Epidermal melanocyte (primary cell): Measurements from ENCODE around the gene STIL.

ENCODE experiments used
- DNase-seq: peaks from one replicate; pipeline ENCODE4 v3.0.0; 2011; ENCODE audit warnings: low spot score; ENCODE audit not compliant: insufficient read length

The STIL gene

DNA sequence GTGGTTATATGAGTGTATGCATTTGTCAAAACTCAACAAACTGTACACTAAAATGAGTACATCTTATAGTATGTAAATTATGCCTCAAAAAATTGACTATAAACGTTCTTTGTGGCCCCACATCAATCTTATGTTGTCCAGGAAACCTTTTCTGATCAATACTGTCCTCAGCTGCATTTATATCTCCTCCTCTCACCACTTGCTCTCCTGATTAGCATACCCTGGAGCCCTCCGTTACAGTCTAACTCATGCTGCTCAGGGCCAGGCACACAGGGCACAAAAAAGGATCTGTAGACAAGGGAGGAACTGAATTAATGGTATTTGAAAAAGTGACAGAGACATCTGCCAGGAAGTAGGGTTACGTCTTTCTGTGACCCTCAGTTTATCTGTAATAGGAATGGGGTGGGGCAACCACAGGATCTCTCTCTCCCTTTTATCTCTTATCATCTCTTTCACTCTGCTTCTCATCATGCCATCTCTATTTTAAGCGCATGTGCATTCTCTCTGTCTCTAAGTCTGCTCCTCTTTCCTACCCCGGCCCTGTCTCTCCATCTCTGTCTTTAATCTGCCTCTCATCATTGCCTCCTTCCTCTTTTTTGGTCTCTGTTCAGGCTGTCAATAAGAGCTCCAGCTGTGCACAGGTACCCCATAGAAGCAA lies 74.9 kb downstream of the STIL start:
- DNase-seq = no peak

DNA sequence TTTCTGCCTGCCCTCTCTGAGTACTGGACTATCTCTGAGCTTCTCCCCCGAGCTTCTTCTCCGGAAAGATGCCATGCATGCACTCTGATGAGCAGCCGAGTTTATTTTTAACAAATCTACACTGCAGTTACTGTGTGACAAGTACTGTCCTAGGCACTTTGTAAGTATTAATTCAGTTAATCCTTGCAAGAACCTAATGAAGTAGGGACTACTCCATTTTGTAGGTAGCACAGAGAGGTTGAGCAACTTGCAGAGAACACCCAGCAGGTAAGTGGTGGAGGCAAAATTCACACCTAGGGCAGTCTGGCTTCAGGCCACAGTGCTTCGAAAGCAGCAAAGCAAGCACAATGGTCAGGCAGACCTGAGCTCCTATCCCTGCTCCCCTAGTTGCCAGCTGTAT lies 78.1 kb downstream of the STIL start:
- no peak for DNase-seq

DNA sequence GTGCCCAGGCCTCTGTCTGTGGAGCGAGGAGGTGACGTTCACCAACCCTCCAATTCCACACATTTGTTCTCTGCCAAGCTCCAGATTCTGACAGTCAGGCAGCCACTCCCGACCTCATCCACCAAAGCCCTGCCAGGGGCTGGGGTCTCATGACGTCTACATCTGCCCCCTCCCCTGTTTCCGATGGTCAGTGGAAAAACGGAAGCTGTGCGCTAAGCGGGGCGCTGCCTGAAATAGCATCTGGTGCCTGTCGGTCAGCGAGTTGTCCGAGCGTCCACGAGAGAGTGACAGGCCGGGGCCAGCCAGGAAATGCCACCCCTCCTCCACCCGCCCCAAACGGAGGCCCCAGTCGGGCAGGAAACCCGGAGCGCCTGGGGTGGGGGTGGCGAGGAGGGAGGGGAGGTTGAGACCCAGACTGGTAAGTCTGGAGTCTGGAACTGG lies 78.7 kb downstream of the STIL start:
- DNase-seq = no peak

DNA sequence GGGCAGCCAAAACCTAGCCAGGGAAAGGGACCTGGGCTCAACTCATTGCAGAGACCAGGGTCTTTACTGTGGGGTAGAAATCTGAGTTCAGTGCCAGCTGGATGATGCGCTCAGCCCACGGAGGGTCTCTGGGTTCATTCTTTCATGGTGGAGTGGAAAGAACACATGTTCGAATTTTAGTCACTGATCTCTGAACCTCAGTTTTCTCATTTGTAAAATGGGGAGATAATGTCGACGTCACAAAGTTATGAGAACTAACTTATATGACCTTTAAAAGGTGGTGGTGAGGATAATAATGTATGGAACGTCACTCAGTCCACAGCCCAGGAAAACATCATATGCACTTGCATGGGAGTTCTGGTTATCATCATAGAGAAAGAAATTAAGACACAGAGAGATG lies 80.8 kb downstream of the STIL start:
- DNase-seq = no peak

DNA sequence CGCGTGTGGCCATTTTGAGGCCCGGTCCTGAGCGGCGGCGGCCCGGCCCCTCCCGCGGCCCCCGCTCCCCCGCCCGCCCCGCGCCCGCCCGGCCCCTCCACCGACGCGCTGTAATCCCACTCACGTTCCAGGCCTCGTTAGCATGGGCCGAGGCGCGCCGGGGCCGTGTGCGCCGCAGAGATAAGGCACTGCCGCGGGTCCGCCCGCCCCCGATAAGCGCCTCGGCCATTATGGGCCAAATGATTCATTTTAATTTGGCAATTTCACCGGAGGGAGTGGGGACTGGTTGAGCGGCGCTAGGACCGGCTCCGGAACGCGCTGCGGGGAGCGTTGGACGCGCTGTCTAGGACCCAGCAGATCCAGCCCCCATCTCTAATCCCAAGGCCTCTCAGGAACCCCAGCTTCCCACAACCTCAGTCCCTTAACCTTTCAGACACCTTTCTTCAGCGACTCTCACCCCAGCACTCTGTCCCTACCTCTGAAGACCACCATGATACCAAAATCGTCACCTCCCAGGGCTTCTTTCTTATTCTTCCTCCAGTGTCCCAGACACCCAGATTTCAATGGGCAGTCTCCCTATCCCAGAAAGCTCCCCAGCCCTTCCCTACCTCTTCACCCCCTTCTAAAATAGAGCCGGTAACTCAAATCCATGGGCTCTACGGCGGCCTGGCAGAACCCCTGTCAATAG lies 81.6 kb downstream of the STIL start, which contains the start of gene TAL1:
Gene TAL1, minus strand, starts transcription at position 39 of the 688 bp plus-strand sequence. CDS start 6,337 bp downstream, outside the sequence.
- DNase-seq = no peak

DNA sequence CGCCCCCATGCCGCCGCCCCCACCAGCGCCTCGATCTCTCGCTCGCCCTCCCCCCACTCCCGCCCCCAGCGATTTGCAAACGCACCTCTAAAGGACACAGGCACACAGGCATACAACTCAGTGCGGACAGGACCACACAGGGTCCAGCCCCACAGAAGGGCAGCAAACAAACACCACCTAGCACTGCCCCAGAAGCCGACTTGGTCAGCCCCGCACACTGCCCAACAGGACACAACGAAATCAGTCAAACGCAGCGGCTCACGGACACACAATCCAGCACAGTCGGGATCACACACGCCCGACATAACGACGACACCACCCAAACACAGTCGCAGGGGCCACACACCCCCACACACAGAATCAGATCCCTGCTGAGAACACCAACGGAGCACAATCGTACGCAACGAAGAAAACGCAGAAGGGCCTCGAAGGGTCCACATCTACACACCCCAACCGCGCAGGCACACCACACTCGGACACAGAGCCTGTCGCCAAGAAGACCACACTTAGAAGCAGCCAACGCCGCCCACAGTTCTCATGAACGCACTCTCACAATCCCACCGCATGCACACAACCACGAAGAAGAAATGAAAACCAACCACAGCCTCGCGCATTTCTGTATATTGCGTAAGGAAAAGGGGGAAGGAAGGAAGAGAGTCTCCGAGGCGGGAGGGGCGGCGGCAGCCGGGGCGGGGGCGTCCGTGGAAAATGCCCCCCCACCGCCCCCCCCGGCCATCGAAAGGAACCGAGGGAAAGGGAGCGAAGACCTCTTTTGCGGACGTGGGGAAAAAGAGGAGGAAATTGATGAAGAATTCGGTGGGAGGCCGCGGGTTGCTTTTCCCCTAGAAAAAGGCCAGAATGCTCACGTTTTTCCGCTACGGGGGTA lies 82.4 kb downstream of the STIL start:
- DNase-seq = no peak

DNA sequence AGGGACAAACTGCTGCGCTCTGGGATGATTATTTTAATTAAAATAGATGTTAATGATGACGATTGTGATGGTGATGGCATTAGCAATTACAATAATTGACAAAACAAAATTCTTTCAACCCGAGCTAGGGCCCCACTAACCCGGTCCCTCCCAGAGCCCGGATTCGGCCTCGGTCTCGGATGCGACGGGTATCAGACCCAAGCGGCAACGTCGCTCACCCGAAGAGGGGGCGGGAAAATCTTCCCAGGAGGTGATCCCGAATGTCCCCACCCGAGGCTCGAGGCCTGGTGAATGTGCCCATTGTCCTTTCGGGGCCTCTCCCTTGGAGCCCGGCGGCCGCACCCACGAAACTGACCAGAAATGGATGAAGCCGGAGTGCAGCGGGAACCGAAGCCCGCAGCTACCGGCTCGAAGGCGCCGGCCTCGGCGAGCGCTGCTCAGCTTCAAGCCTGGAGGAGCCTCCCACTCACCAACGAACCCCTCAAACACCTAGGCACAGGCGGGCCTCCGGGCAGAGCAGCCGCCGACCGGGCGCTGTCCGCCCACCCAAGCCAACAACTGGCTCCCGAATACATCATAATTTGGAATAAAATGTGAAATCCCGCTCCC lies 83.2 kb downstream of the STIL start:
- DNase-seq = no peak

DNA sequence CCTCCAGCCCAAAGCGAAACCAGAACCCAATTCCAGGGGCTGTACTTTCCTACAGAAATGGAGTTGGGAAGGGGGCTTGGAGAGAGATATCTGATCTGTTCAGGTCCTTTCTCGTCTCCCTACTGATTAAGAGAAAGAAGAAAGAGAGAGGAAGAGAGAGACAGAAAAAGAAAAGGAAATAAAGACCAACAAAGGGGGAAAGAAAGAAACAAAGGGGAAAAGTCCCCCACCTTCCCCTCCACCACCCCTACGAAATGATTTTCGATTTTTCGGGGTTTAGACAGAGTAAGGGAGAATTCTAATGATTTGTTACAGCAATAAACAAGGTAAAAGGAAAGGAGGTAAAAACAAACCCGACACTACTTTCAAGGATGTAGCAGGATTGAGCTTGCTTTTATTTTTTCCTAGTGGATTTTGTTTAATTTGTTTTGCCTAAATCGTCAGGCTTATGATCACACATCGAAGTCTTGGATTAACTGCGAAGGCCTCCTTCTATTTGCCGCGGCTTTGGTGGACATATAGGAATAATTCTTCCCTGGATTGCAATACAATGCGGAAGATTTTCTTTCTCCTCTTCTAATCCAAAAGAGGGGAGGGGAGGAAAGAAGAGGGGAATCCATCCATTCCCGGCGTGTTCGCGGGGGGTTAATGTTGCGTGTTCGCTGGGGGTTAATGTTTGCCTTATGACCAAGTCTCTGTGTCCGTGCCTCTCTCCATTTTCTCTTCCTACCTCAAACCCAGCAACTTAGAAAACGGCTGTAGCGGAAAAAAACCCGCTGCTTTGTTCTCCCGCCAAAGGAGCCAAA lies 83.9 kb downstream of the STIL start:
- no peak for DNase-seq

DNA sequence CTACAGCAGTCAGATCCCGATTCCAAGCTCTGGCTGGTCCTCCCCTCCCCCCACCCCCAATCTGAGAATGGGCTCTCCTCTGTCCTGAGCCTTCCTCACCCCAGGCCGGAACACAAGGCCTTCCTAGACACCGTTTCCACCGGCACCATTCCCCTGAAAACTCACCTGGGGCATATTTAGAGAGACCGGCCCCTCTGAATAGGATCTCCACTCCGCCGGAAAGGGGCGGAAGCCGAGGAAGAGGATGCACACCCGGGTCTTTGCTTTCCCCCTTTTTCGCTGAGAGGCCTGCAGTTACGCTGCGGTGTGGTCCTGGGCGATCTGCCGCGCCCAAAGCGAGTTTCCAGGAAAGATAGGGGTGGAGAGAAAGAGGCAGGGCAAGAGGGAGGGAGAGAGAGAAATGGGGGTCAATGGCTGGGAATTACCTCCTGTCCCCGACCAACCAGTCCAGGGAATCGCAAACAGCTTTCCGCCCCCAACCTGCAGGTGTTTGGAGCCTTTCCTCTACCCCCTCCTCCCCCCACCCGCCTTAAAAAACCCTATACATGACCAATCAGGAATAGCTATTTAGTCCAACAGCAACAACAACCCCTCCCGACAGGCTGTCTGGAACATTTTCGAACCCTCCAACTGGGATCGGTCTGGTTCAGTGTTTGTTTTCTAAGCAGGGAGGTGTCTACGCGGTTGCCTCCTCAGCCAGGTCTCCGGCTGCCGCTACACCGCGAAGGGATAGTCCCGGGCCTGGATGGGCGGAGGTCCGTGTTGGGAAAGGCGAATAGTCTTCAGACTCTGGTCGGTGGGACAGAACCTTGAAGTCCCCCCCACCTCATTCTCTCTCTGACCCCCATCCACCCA lies 84.7 kb downstream of the STIL start:
- no peak for DNase-seq

DNA sequence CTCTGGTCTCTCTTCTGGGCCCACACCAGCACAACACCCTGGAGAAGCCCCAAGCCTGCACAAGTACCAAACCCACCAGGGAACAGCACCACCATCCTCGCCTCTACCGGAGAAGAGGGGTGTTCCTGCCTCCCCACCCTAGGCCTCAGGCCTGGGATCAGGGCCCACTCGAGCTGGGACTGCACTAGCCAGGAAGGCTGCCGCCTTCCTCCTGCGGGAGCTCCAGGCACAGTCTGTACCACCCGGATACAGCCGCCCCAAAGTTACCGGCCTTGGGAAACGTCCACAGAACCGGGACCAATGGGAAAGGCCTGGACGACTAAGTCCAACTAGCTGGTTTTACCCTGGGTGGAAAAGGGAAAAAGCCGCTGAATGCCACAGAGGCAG lies 85.3 kb downstream of the STIL start:
- DNase-seq = no peak

DNA sequence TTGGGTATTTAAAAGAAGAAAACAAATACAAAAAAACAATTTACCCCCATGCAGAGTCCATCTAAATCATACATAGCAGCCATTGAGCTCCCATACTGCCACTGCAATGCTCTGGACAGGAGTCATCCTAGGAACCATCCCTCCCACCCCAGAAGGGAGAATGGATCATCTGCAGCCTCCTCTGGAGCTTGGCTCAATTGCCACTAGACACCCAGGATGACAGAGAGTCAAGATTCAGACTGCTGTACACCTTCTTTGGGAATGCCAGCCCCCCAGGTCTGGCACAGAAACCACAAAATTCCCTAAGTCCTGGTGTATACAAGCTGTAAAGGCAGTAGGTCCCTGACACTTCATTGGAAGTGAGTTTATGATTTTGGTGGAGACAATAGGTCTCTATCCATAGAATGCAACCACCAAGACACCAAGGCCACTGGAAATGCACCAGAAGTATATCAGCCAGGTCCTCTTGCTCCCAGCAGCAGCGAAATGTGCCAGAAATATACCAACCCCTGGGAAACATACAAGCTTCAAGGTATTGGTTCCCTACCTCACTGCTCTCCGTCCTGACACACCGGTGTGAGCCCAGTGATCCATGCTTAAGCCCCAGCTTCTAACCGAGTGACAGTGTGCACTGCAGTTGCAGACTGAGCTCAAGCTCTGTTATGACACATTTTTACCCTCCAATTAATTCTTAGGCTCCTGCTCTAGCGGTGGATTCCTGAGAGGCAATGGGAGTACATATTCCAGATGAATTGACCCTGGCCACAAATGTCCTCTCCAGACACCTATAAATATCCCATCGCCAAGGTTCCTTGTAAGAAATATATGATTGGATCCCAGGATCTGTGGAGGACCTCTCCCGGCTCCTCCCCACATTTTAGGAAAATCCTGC lies 86.4 kb downstream of the STIL start:
- no peak for DNase-seq

DNA sequence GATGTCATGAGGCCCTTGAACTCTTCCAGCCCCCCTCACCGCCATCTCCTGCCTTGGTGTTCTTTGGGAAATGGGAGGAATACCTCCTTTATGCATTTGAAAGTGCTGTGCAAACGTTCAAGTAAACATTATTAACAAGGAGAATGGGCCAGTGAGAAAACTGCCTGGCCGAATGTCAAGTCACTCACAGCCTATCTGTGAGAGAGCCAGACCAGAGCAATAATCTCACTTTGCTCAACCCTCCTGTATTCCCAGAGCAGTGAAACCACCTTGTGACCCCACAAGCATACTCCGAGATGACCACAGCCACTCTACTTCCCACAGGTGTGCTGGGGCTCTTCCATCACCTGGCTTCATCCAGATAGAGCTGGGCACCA lies 87.1 kb downstream of the STIL start:
- no peak for DNase-seq

DNA sequence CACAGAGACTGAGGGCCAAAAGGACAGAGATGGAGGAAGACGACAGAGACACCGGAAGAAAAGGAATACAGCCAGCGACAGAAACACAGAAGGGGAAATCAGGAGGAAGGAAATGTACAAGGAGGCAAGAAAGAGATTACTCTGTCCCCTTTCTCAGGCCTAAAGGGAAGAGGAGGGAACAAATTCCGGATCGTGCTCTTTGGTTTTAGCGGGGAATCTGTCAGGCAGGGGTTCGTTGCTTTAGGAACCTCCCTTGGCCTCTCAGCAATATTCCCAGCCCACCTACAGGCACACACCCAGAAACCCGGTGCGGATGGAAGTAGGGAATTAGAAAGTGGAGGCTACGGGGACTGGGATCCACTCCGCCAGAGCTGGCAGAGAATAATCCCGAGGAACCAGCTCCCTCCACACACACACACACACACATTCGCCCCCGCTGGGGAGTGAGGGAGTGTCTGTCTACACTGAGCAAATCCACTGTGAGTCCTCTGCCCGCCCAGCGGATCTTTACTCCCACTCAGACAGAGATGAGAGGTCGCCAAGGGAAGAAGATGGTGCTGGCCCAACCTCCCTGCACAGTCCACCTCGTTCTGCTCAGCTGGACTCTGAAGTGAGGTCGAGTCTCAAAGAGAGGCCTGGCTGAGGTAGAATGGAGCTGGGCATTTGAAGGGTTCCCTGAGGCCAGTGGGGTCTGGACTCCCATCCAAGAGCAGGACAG lies 87.7 kb downstream of the STIL start:
- no peak for DNase-seq

DNA sequence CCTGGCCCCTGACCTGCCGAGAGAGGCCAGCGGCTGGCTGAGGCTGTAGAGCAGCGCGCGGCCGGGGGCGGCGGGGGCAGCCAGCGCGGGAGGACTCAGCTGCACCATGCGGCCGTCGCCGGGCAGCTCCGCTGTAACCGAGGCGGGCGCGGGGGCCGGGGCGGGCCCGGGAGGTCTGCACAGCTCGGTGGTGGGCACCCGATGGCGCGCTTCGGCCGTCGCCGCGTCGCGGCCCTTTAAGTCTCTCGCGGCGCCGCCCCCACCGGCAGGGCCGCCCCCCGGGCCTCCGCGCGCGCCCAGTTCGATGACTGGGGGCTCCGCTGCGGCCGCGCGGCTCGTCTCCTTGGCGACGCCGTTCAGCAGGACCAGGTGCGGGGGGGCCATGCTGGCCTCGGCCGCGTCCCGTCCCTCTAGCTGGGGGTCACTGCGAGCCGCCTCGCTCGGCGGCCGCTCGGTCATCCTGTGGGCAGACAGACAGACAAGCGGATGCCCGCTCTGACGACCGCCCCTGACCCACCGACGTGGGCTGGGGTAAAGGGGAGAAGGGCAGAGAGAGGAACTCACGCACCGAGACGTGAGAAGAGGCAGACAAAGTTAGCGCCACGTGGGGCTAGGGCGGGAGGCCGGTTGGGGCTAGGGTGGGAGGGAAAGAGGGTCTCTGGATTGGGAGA lies 88.4 kb downstream of the STIL start:
- no peak for DNase-seq

DNA sequence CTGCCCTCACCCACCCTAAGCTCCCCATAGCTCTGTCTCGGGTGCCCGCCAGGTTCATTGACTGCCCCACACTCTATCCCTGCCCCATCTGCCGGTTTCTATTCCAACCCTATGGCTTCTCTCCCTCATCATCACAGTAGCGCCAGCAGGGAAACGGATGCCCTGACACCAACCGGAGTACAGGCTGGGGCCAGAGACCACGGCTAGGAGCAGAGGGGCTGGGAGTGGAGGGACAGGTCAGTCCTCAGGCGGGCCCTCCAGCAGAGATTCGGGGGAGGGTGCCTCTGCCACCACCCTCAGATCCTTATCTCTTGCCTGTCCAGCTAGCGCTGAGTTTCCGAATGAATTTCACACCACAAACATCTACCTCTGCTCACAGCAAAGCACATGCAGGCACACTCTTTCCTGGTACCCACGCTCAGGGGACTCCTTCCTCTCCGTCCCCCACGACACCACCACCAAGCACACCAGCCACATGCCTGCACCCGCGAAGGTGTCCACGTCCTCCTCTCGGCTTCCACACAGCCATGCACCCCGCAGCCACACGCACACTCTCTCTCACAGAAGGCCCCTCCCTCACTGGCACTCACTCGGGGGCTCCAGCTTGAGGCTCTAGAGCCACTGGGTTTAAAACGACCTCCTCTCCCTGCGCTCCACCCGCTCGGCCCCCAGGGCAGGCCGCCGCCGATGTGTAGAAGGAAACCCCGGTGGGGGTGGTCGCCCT lies 89.1 kb downstream of the STIL start:
- no peak for DNase-seq

DNA sequence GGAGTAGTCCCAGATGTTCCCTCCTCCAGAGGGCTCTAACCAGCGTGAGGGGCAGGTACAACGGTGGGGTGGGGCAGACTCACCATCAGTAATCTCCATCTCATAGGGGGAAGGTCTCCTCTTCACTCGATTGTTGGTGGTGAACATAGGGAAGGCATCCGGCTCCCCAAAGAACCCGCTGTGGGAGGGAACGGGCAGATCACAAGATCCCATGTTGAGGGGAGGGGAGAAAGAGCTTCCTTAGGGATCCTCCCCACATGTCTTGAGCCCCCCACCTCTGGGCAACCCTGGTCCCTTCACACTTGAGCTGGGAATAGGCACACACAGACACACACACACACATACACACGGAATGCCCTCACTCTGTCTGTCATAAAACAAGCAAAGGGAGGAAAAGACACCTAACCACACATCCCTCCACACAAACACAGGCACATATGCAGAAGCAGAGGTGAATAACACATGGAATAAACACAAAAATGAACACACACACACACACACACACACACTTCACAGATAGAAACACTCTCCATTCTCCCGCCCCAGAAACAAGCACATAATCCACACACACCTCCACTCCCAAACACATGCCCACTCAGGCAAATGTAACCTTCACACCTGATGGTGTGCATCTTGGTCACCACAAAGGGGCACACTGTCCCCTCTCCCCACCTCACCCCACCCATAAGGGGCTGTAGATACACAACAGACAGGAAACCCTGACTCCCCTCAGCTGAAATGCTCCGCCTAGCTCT lies 89.8 kb downstream of the STIL start:
- no peak for DNase-seq
